Right ventricle myocardium superior (tissue), 1 donor: ENCODE measurements around the gene USP13. TPM values are rescaled to one million over a fixed set of nuclear protein-coding genes. Genes with fewer than 3 reads are reported as not detected.
A peak's percentile ranks its signal among the peaks of the same experiment; 100 is the strongest.
"Not testable (repeated sequence)": the region's sequence is repeated elsewhere in the genome, so short reads cannot be mapped to it uniquely, and the experiment has no call there.

Experiments
- ATAC-seq: fragments of 200-7000 bp; cut with Tn5 transposase; one replicate; pipeline ENCODE4 v1.9.1; 2020; ENCODE audit warnings: mild to moderate bottlenecking; ENCODE audit not compliant: poor library complexity
- DNase-seq: peaks from one replicate; pipeline ENCODE4 v3.0.0-alpha.2; 2020
- intact Hi-C: fragments of 100-400 bp; cut with DNase I; formaldehyde crosslinking; loops from one replicate; pipeline ENCODE4 v1.11.2; 2022
- long read RNA-seq: library from polyadenylated mRNA; unstranded; transcript quantifications from one replicate; pipeline ENCODE4 v2.0.0, GENCODE V29; 2021
- total RNA-seq: library from RNA; stranded (reverse); fragmentation: NEBNext Ultra II Directional; extraction: Animal tissue kit (Norgen Biotek cat#: 25700); gene quantifications from one replicate; pipeline ENCODE4 v1.2.1, GENCODE V29; 2021
- donor health status: DM: no; HTN: yes; CAD: no; lungs with severe emphysema.

USP13 gene
- total RNA-seq, result 128 TPM
- long read RNA-seq, full-length matches to known transcripts, result 231 of 329 reads
- long read RNA-seq, partial matches to known transcripts, result 64 of 329 reads
- long read RNA-seq, other reads (novel, unspliced or antisense), result 34 of 329 reads

GRCh38 chr3:179652447-179653095 is at the start of gene USP13:
TSS of gene USP13 (plus strand) at chr3:179653040. CDS start at chr3:179653226, 186 bp downstream.
- peak; percentile 66 for ATAC-seq
- intact Hi-C loops, result loop anchor here (10.0 kb wide), 1 partner anchor 62 kb away; no protein-coding TSS in a partner anchor
- peak; percentile 83 for DNase-seq

DNA sequence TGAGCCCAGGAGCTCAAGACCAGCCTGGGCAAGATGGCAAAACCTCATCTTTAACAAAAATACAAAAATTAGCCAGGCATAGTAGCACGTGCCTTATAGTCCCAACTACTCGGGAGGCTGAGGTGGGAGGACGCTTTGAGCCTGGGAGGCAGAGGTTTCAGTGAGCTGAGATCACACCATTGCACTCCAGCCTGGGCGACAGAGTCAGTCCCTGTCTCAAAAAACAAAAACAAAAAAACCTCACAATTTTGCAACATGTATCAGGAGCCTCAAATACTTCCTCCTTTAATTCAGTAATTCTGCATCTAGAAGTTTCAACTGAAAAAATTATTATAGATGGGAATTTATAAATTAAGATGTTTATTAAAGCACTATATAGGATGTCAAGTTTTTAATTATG is 49.5 kb upstream of the USP13 start:
- intact Hi-C loops, result no loop called here
- DNase-seq, result no peak
- ATAC-seq, result no peak

GRCh38 chr3:179603831-179604230 is 49.0 kb upstream of the USP13 start:
- no peak for ATAC-seq
- intact Hi-C loops, result no loop called here
- no peak for DNase-seq

- DNase-seq (peak; percentile 96), ATAC-seq (peak; percentile 99)
- intact Hi-C loops, result no loop called here
Observed at GRCh38 chr3:179604321-179605078, 48.3 kb upstream of the USP13 start, which contains the start of the genes MRPL47 and NDUFB5. TSS of gene MRPL47 (minus strand) at chr3:179604638. CDS start at chr3:179604624, 14 bp downstream. TSS of gene NDUFB5 (plus strand) at chr3:179604794. CDS start at chr3:179604816, 22 bp downstream.

DNA sequence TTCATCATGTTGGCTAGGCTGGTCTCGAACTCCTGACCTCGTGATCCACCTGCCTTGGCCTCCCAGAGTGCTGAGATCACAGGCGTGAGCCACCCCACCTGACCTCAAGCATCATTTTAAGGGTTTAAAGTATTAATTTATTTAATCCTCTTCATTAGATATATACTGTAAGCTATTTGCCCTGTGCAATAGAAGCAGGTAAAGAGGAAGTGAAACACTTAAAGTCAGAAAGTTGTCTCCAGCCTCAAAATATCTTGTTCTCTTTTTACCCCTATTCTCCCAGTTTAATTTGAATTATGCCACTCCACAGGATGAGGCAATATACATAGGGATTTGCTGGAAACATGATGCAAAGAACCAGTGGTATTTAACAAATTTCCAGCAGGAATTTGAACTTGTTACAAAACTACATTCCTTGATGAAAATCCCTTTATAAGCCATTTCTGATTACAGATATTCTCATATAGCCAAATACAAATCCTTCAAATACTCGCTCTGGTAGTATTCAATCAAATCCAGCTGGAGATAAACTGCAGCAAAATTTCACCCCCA is 46.2 kb upstream of the USP13 start:
- DNase-seq (no peak), ATAC-seq (no peak)
- intact Hi-C loops, result no loop called here

GRCh38 chr3:179608931-179609720 is 43.7 kb upstream of the USP13 start:
- intact Hi-C loops, result no loop called here
- no peak for ATAC-seq

GRCh38 chr3:179610066-179610465 is 42.8 kb upstream of the USP13 start:
- ATAC-seq (no peak), DNase-seq (no peak)
- intact Hi-C loops, result no loop called here

More at GRCh38 chr3:179608931-179609720, 43.7 kb upstream of the USP13 start:
- DNase-seq, result no peak

DNA sequence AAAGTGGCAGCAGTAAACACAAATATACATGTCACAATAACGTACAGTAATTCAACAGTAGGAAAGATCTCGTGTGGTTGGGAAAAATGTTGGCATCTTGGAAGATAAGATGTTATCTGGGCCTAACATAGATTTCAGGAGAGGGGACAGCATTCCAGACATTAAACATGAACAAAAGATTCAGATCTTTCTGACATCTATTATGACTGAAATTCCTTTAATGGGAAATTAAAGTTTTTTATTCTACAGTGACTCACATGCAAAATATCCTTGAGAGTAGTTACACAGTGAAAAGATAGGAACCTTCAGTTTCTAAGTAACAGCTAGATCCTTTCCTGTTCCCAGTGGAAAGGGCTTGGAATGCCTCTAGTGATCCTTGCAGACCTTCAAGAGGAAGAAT is 39.0 kb upstream of the USP13 start:
- DNase-seq (no peak), ATAC-seq (no peak)
- intact Hi-C loops, result no loop called here

DNA sequence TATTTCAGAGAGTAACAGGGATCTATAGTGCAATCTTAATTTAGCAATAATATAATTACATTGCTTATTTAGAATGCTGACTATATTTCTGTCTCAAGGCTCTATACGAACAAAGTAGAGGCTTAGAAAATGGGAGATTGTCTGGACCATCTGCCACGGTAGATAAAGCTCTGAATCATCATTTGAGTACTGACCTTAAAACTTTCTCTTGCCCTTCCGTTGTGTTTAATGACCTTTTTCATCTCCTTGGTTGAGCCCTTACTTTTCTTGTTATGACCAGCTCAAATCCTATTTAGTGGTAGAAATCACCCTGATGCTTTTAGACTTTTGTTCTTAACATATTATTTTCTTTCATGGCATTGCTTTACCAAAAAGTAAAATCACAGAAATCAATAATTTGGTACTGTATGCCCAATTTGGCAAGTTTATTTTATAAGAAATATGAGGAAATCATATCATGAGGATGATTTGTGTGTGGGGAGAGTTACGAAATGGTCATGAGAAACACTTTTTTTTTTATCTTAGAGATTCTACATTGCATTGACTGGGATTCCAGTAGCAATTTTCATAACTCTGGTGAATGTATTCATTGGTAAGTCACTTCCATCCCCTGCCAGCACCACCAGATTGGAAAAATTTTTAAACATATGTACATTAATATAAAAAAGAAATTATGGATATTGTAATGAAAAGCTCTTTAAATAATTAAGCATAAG is 37.2 kb upstream of the USP13 start:
- DNase-seq, result no peak
- intact Hi-C loops, result no loop called here
- ATAC-seq, result no peak

DNA sequence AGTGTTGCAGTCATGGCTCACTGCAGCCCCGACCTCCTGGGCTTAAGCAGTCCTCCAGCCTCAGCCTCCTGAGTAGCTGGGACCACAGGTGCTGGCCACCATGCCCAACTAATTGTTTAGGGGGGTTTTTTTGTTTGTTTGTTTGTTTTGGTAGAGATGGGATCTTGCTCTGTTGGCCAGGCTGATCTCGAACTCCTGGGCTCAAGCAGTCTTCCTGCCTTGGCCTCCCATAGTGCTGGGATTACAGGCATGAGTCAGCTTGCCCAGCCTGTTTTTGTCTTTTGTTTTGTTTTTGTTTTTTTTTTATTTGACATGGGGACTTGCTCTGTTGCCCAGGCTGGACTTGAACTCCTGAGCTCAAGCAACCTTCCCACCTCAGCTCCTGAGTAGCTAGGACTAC is 30.8 kb upstream of the USP13 start:
- no peak for DNase-seq
- intact Hi-C loops, result no loop called here
- no peak for ATAC-seq

DNA sequence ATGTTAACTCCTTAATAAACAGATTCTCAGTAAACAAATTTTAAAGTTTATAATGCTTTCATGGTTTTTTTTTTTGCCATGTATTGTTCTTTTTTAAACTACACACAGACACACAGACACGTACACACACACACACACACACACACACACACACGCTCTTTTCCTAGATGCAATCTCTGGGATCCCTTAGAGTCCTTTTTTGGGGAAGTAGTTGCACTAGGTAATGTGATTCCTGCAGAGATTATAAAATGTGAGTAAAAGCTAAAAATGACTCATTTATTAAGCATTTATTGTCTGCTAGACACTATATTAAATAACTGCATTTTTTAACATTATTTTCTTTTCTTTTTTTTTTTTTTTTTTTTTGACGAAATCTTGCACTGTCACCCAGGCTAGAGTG is 28.4 kb upstream of the USP13 start:
- intact Hi-C loops, result no loop called here
- ATAC-seq (no peak), DNase-seq (no peak)

GRCh38 chr3:179630753-179631451 is 21.9 kb upstream of the USP13 start:
- DNase-seq (no peak), ATAC-seq (no peak)
- intact Hi-C loops, result no loop called here

- no peak for ATAC-seq
- DNase-seq, result no peak
- intact Hi-C loops, result no loop called here
Observed at GRCh38 chr3:179640469-179640868, 12.4 kb upstream of the USP13 start.

DNA sequence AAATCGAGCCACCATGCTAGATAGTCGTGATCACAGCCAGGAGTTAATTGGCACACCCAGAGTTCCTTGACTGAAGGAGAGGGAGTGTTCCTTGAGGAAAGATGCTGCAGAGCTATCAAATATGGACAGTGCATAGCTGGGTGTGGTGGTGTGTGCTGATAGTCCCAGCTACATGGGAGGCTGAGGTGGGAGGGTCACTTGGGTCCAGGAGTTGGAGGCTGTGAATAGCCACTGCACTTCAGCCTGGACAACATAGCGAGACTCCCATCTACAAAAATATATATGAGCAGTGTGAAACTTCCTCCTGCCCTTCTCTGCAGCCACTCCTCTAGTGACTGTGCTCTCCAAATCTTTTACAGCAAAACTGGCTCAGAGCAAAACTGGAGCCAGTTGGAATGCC is 10.0 kb upstream of the USP13 start:
- intact Hi-C loops, result no loop called here
- ATAC-seq (no peak), DNase-seq (no peak)

DNA sequence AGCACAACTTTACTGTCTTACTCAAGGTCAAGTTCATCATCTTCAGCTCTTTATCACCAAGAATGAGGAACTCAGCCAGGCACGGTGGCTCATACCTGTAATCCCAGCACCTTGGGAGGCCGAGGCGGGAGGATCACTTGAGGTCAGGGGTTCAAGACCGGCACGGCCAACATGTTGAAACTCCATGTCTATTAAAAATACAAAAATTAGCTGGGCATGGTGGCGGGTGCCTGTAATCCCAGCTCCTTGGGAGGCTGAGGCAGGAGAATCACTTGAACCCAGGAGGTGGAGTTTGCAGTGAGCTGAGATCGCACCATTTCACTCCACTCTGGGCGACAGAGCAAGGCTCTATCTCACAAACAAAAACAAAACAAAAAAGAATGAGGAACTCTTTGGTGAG is 9.0 kb upstream of the USP13 start:
- DNase-seq, intact Hi-C loops, ATAC-seq: not testable (repeated sequence)

- intact Hi-C loops, result no loop called here
- DNase-seq (no peak), ATAC-seq (no peak)
Observed at GRCh38 chr3:179646177-179646576, 6.7 kb upstream of the USP13 start.

- intact Hi-C loops, result loop anchor here (10.0 kb wide), 1 partner anchor 63 kb away; no protein-coding TSS in a partner anchor
- ATAC-seq (no peak), DNase-seq (no peak)
Observed at GRCh38 chr3:179651687-179652446, 973 bp upstream of the USP13 start.
